Measurements from ENCODE around the gene IQCK. TPM values are rescaled to one million over a fixed set of nuclear protein-coding genes. Genes with fewer than 3 reads are reported as not detected.

IQCK gene
- total RNA-seq, 2 donors from 2014 or later: 13.1 to 13.2 TPM

GRCh38 chr16:19817875-19818274 is 99.8 kb downstream of the IQCK start:
- H3K9ac ChIP-seq (ENCODE audit: low read depth in 2 of 2, low read length in 2 of 2): no peak overlapping the region
- no peaks in the 10 kb centered on the region for H3K27me3 ChIP-seq
- intact Hi-C loops (cut with DNase I): no loop called here
- no peaks in the 10 kb centered on the region for H3K4me1 ChIP-seq
- no peak for DNase-seq
- H3K27ac ChIP-seq: no peak overlapping the region
- no peaks in the 10 kb centered on the region for H3K9me3 ChIP-seq
- no peak for TF ChIP-seq CTCF (IDR thresholded peaks at IDR 0.05)
- H3K4me3 ChIP-seq: no peak overlapping the region
- no peaks in the 10 kb centered on the region for H3K36me3 ChIP-seq

GRCh38 chr16:19822533-19822932 is 104.5 kb downstream of the IQCK start:
- H3K36me3 ChIP-seq: no peaks in the 10 kb centered on the region
- no peak overlapping the region for H3K9ac ChIP-seq (ENCODE audit: low read depth in 2 of 2, low read length in 2 of 2)
- intact Hi-C loops (cut with DNase I): no loop called here
- H3K27me3 ChIP-seq: no peaks in the 10 kb centered on the region
- H3K4me1 ChIP-seq: no peaks in the 10 kb centered on the region
- no peak overlapping the region for H3K27ac ChIP-seq
- no peak for TF ChIP-seq CTCF (IDR thresholded peaks at IDR 0.05)
- H3K9me3 ChIP-seq: no peaks in the 10 kb centered on the region
- H3K4me3 ChIP-seq: no peak overlapping the region
- DNase-seq: no peak

GRCh38 chr16:19823322-19823721 is 105.3 kb downstream of the IQCK start:
- Histone ChIP-seq H3K27ac (no peak overlapping the region), H3K4me3 (no peak overlapping the region), H3K27me3 (no peaks in the 10 kb centered on the region), H3K4me1 (no peaks in the 10 kb centered on the region), H3K9me3 (no peaks in the 10 kb centered on the region), H3K9ac (ENCODE audit: low read depth in 2 of 2, low read length in 2 of 2) (no peak overlapping the region), H3K36me3 (no peaks in the 10 kb centered on the region)
- intact Hi-C loops (cut with DNase I): no loop called here
- no peak for TF ChIP-seq CTCF (IDR thresholded peaks at IDR 0.05)
- DNase-seq: no peak

- Histone ChIP-seq H3K4me1 (no peaks in the 10 kb centered on the region), H3K27ac (no peak overlapping the region), H3K4me3 (no peak overlapping the region), H3K9ac (ENCODE audit: low read depth in 2 of 2, low read length in 2 of 2) (no peak overlapping the region), H3K36me3 (no peaks in the 10 kb centered on the region), H3K9me3 (no peaks in the 10 kb centered on the region), H3K27me3 (no peaks in the 10 kb centered on the region)
- TF ChIP-seq CTCF (IDR thresholded peaks at IDR 0.05): no peak
- DNase-seq: no peak
- intact Hi-C loops (cut with DNase I): no loop called here
Observed at GRCh38 chr16:19824216-19824615, 106.1 kb downstream of the IQCK start.

GRCh38 chr16:19829844-19830692 is 112.0 kb downstream of the IQCK start:
- no peak overlapping the region for H3K4me3 ChIP-seq
- H3K27ac ChIP-seq: no peak overlapping the region
- no peak for TF ChIP-seq CTCF (IDR thresholded peaks at IDR 0.05)
- H3K9me3 ChIP-seq: no peaks in the 10 kb centered on the region
- no peak for DNase-seq
- H3K4me1 ChIP-seq: no peaks in the 10 kb centered on the region
- no peak overlapping the region for H3K9ac ChIP-seq (ENCODE audit: low read depth in 2 of 2, low read length in 2 of 2)
- H3K27me3 ChIP-seq: no peaks in the 10 kb centered on the region
- no peaks in the 10 kb centered on the region for H3K36me3 ChIP-seq
- intact Hi-C loops (cut with DNase I): no loop called here
